NCI-H345 (cell line): Measurements from ENCODE around the gene ZC3H10.
"Not testable (repeated sequence)": the region's sequence is repeated elsewhere in the genome, so short reads cannot be mapped to it uniquely, and the experiment has no call there.

Source experiments
- DNase-seq: peaks from one replicate; lab custom pipeline; 2025; lab: John Stamatoyannopoulos, UW

The ZC3H10 gene

GRCh38 chr12:56154818-56155217 lies 36.8 kb downstream of the ZC3H10 start:
- no peak for DNase-seq

GRCh38 chr12:56155256-56155845 lies 37.3 kb downstream of the ZC3H10 start:
- DNase-seq: no peak

GRCh38 chr12:56156464-56157200 lies 38.6 kb downstream of the ZC3H10 start:
- DNase-seq: not testable (repeated sequence)

- DNase-seq: peak; percentile 87
Observed at GRCh38 chr12:56157201-56158028, 39.3 kb downstream of the ZC3H10 start.

- peak; percentile 99 for DNase-seq
Observed at GRCh38 chr12:56158029-56158925, 40.2 kb downstream of the ZC3H10 start, which contains the start of gene MYL6. Gene MYL6, plus strand, starts transcription at chr12:56158359. Its CDS starts 43 bp downstream, at chr12:56158402.

GRCh38 chr12:56158926-56159461 lies 40.9 kb downstream of the ZC3H10 start:
- peak; percentile 36 for DNase-seq

- DNase-seq: no peak
Observed at GRCh38 chr12:56159482-56160192, 41.6 kb downstream of the ZC3H10 start.

- DNase-seq: no peak
Observed at GRCh38 chr12:56160193-56160763, 42.2 kb downstream of the ZC3H10 start.

- no peak for DNase-seq
Observed at GRCh38 chr12:56160894-56161689, 43.0 kb downstream of the ZC3H10 start.

- no peak for DNase-seq
Observed at GRCh38 chr12:56161690-56162351, 43.8 kb downstream of the ZC3H10 start.

- no peak for DNase-seq
Observed at GRCh38 chr12:56162468-56163290, 44.6 kb downstream of the ZC3H10 start.

- DNase-seq: no peak
Observed at GRCh38 chr12:56163533-56164344, 45.7 kb downstream of the ZC3H10 start.

- DNase-seq: no peak
Observed at GRCh38 chr12:56164345-56164729, 46.3 kb downstream of the ZC3H10 start.

GRCh38 chr12:56165369-56165768 lies 47.3 kb downstream of the ZC3H10 start:
- DNase-seq: no peak

- no peak for DNase-seq
Observed at GRCh38 chr12:56169229-56169759, 51.2 kb downstream of the ZC3H10 start.

GRCh38 chr12:56172839-56173238 lies 54.8 kb downstream of the ZC3H10 start:
- no peak for DNase-seq
